Upper lobe of left lung (tissue), 6 donors: ENCODE data around the gene GCHFR. TPM values are rescaled to one million over a fixed set of nuclear protein-coding genes. Genes with fewer than 3 reads are reported as not detected.
A peak's percentile ranks its signal among the peaks of the same experiment; 100 is the strongest.

Experiments used
- ATAC-seq, 2 donors: fragments of 200-7000 bp; cut with Tn5 transposase; one replicate each; pipeline ENCODE4 v1.9.1; 2022; ENCODE audit warnings: mild to moderate bottlenecking in 2 of 2, moderate library complexity in 2 of 2; ENCODE audit not compliant: low FRiP score in 2 of 2
- DNase-seq, 2 donors: peaks; one replicate each; pipeline ENCODE4 v3.0.0-alpha.2; 2019 to 2020
- H3K27ac ChIP-seq, 4 donors: fragments of 200-600 bp; sonication (generic); one replicate each; pipeline ENCODE4 v1.5.1; 2016 to 2019
- H3K27me3 ChIP-seq, 4 donors: fragments of 200-600 bp; sonication (generic); one replicate each; pipeline ENCODE4 v1.5.1; 2017 to 2019
- H3K36me3 ChIP-seq, 4 donors: fragments of 200-600 bp; sonication (generic); one replicate each; pipeline ENCODE4 v1.5.1; 2016 to 2019
- H3K4me1 ChIP-seq, 4 donors: fragments of 200-600 bp; sonication (generic); one replicate each; pipeline ENCODE4 v1.5.1; 2018 to 2019
- H3K4me3 ChIP-seq, 4 donors: fragments of 200-600 bp; sonication (generic); one replicate each; pipeline ENCODE4 v1.5.1; 2017 to 2019; ENCODE audit warnings: mild to moderate bottlenecking in 2 of 4, moderate library complexity in 1 of 4
- H3K9me3 ChIP-seq, 4 donors: fragments of 200-600 bp; sonication (generic); one replicate each; pipeline ENCODE4 v1.5.1; 2018 to 2019
- CTCF ChIP-seq, 6 experiments: fragments of 450-650 bp in 4 of 6; fragments of 200-600 bp in 2 of 6; sonication (generic) in 2 of 6; IDR thresholded peaks; one replicate each; pipeline ENCODE4 v1.5.1; 2016 to 2019; ENCODE audit warnings: antibody characterized with exemption in 6 of 6
- EP300 ChIP-seq, 4 donors: sonication (generic); formaldehyde crosslinking; IDR thresholded peaks; one replicate each; pipeline ENCODE4 v1.5.1; 2017; ENCODE audit warnings: antibody characterized with exemption in 4 of 4, control low read depth in 2 of 4
- POLR2A ChIP-seq, 4 donors: fragments of 450-650 bp; IDR thresholded peaks; one replicate each; pipeline ENCODE4 v1.5.1; 2016 to 2017; ENCODE audit warnings: antibody characterized with exemption in 4 of 4, mild to moderate bottlenecking in 2 of 4
- POLR2AphosphoS5 ChIP-seq, 2 donors: sonication (generic); formaldehyde crosslinking; IDR thresholded peaks; one replicate each; pipeline ENCODE4 v1.5.1; 2017; ENCODE audit warnings: antibody characterized with exemption in 2 of 2
- WGBS, 2 donors: methylation state at CpG; one replicate each; pipeline ENCODE4 v1.1.5; 2017 to 2018; 5-methylcytosine and 5-hydroxymethylcytosine counted together
- total RNA-seq, 6 donors: library from RNA; depleted of rRNA in 4 of 6; stranded (reverse); fragments of >200 nt in 4 of 6; gene quantifications; one replicate each; pipeline versions ENCODE4 v1.1.0 to v1.2.1, GENCODE V29; 2016 to 2021
- donor health status: DM: no; HTN: no; CAD: no; lungs with moderate emphysema.
- donor health status: DM: no; HTN: yes; CAD: no; lungs with severe emphysema.

The GCHFR gene
- total RNA-seq, 6 donors from 2014 or later, result 84.9 to 206 (median 105) TPM

- DNase-seq (no peak), ATAC-seq (no peak)
- Histone ChIP-seq H3K36me3 (peaks cover 15 to 84% (median 65%) of the 10 kb centered on the region in 4 donors), H3K27ac (peak overlapping the region in 2 of 4 donors; percentile 58 to 70), H3K4me3 (no peak overlapping the region), H3K27me3 (no peaks in the 10 kb centered on the region), H3K4me1 (peaks cover 0 to 12% (median 6%) of the 10 kb centered on the region in 4 donors), H3K9me3 (no peaks in the 10 kb centered on the region)
- 94 to 95% methylated on average over 10 to 12 of the region's 14 CpGs for WGBS, 2 donors
- no peak for TF ChIP-seq EP300 (IDR thresholded peaks at IDR 0.05)
- no peak for TF ChIP-seq CTCF (IDR thresholded peaks at IDR 0.05)
- TF ChIP-seq POLR2AphosphoS5 (IDR thresholded peaks at IDR 0.05), result no peak
- TF ChIP-seq POLR2A (IDR thresholded peaks at IDR 0.05), result no peak
These were observed 12.1 kb downstream of the GCHFR start for GRCh38 chr15:40775740-40776536.

- DNase-seq, result peak; percentile 44 to 90
- no peaks in the 10 kb centered on the region for H3K9me3 ChIP-seq
- no peak overlapping the region for H3K4me3 ChIP-seq
- H3K27ac ChIP-seq, result peak overlapping the region in 2 of 4 donors; percentile 58 to 70
- TF ChIP-seq CTCF (IDR thresholded peaks at IDR 0.05) (no peak), EP300 (IDR thresholded peaks at IDR 0.05) (no peak), POLR2A (IDR thresholded peaks at IDR 0.05) (no peak), POLR2AphosphoS5 (IDR thresholded peaks at IDR 0.05) (no peak)
- peaks cover 0 to 12% (median 5%) of the 10 kb centered on the region in 4 donors for H3K4me1 ChIP-seq
- H3K27me3 ChIP-seq, result no peaks in the 10 kb centered on the region
- 70 to 79% methylated on average over 11 of the region's 11 CpGs for WGBS, 2 donors
- peaks cover 15 to 80% (median 63%) of the 10 kb centered on the region in 4 donors for H3K36me3 ChIP-seq
- ATAC-seq, result peak; percentile 59 to 87
These were observed 12.8 kb downstream of the GCHFR start for GRCh38 chr15:40776537-40777141.

- DNase-seq (peak; percentile 70 to 89), ATAC-seq (peak; percentile 72 to 92)
- peaks cover 10 to 25% (median 15%) of the 10 kb centered on the region in 4 donors for H3K36me3 ChIP-seq
- H3K4me3 ChIP-seq, result no peak overlapping the region
- H3K9me3 ChIP-seq, result no peaks in the 10 kb centered on the region
- no peak overlapping the region for H3K27ac ChIP-seq
- WGBS, 2 donors, result 65 to 76% methylated on average over 7 to 8 of the region's 8 CpGs
- no peak for TF ChIP-seq POLR2A (IDR thresholded peaks at IDR 0.05)
- no peak for TF ChIP-seq POLR2AphosphoS5 (IDR thresholded peaks at IDR 0.05)
- no peak for TF ChIP-seq EP300 (IDR thresholded peaks at IDR 0.05)
- TF ChIP-seq CTCF (IDR thresholded peaks at IDR 0.05), result peak; percentile 50 to 87 (median 66)
- H3K27me3 ChIP-seq, result no peaks in the 10 kb centered on the region
- peaks cover 9 to 16% (median 14%) of the 10 kb centered on the region in 4 donors for H3K4me1 ChIP-seq
These were observed 18.9 kb downstream of the GCHFR start for GRCh38 chr15:40782609-40783227.

GRCh38 chr15:40785164-40785563 lies 21.3 kb downstream of the GCHFR start:
- no peak for TF ChIP-seq POLR2A (IDR thresholded peaks at IDR 0.05)
- TF ChIP-seq CTCF (IDR thresholded peaks at IDR 0.05), result peak in 1 of 6 experiments; percentile 8
- TF ChIP-seq POLR2AphosphoS5 (IDR thresholded peaks at IDR 0.05), result no peak
- DNase-seq (no peak), ATAC-seq (no peak)
- 80 to 81% methylated on average over 3 of the region's 3 CpGs for WGBS, 2 donors
- Histone ChIP-seq H3K27ac (peak overlapping the region in 3 of 4 donors; percentile 7 to 80 (median 53)), H3K4me3 (no peak overlapping the region), H3K4me1 (peaks cover 27 to 39% (median 32%) of the 10 kb centered on the region in 4 donors), H3K9me3 (no peaks in the 10 kb centered on the region), H3K27me3 (no peaks in the 10 kb centered on the region), H3K36me3 (peaks cover 0 to under 1% (median 0%) of the 10 kb centered on the region in 4 donors)
